ENCODE data around the gene TP63. TPM values are rescaled to one million over a fixed set of nuclear protein-coding genes. Genes with fewer than 3 reads are reported as not detected.

Gene TP63
- total RNA-seq, 1 donor from 2014 or later: not detected

DNA sequence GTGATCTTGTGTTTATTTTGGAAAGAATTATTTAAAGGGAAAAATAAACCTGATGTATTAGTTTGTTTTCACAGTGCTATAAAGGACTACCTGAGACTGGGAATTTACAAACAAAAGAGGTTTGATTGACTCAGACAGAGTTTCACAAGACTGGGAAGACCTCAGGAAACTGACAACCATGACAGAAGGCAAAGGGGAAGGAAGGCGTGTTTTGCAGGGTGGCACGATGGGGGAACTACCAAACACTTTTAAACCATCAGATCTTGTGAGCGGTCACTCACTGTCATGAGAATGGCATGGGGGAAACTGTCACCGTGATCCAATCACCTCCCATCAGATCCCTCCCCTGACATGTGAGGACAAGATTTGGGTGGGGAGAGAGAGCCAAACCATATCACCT is 87.0 kb downstream of the TP63 start:
- no peak overlapping the region for H3K4me3 ChIP-seq
- no peak for DNase-seq (ENCODE audit: low spot score in 2 of 2)
- no peaks in the 10 kb centered on the region for H3K27me3 ChIP-seq
- H3K27ac ChIP-seq: no peak overlapping the region
- H3K9me3 ChIP-seq: no peaks in the 10 kb centered on the region
- no peaks in the 10 kb centered on the region for H3K36me3 ChIP-seq
- TF ChIP-seq, protein P1, sequence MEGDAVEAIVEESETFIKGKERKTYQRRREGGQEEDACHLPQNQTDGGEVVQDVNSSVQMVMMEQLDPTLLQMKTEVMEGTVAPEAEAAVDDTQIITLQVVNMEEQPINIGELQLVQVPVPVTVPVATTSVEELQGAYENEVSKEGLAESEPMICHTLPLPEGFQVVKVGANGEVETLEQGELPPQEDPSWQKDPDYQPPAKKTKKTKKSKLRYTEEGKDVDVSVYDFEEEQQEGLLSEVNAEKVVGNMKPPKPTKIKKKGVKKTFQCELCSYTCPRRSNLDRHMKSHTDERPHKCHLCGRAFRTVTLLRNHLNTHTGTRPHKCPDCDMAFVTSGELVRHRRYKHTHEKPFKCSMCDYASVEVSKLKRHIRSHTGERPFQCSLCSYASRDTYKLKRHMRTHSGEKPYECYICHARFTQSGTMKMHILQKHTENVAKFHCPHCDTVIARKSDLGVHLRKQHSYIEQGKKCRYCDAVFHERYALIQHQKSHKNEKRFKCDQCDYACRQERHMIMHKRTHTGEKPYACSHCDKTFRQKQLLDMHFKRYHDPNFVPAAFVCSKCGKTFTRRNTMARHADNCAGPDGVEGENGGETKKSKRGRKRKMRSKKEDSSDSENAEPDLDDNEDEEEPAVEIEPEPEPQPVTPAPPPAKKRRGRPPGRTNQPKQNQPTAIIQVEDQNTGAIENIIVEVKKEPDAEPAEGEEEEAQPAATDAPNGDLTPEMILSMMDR (IDR thresholded peaks at IDR 0.05): no peak
- intact Hi-C loops (cut with DNase I): no loop called here
- H3K4me1 ChIP-seq: no peaks in the 10 kb centered on the region

GRCh38 chr3:189720736-189721417 is 89.7 kb downstream of the TP63 start:
- Histone ChIP-seq H3K9me3 (no peaks in the 10 kb centered on the region), H3K4me1 (no peaks in the 10 kb centered on the region), H3K27me3 (no peaks in the 10 kb centered on the region), H3K36me3 (no peaks in the 10 kb centered on the region), H3K4me3 (no peak overlapping the region), H3K27ac (no peak overlapping the region)
- TF ChIP-seq, protein P1 (IDR thresholded peaks at IDR 0.05): no peak
- intact Hi-C loops (cut with DNase I): no loop called here
- DNase-seq (ENCODE audit: low spot score in 2 of 2): no peak

- Histone ChIP-seq H3K36me3 (no peaks in the 10 kb centered on the region), H3K27ac (no peak overlapping the region), H3K9me3 (no peaks in the 10 kb centered on the region), H3K4me3 (no peak overlapping the region), H3K4me1 (no peaks in the 10 kb centered on the region), H3K27me3 (no peaks in the 10 kb centered on the region)
- TF ChIP-seq, protein P1 (IDR thresholded peaks at IDR 0.05): no peak
- no peak for DNase-seq (ENCODE audit: low spot score in 2 of 2)
- intact Hi-C loops (cut with DNase I): no loop called here
These were observed 90.9 kb downstream of the TP63 start for GRCh38 chr3:189721873-189722665.

- H3K4me3 ChIP-seq: no peak overlapping the region
- TF ChIP-seq, protein P1 (IDR thresholded peaks at IDR 0.05): no peak
- no peaks in the 10 kb centered on the region for H3K36me3 ChIP-seq
- no peaks in the 10 kb centered on the region for H3K4me1 ChIP-seq
- DNase-seq (ENCODE audit: low spot score in 2 of 2): no peak
- intact Hi-C loops (cut with DNase I): no loop called here
- no peak overlapping the region for H3K27ac ChIP-seq
- H3K27me3 ChIP-seq: no peaks in the 10 kb centered on the region
- no peaks in the 10 kb centered on the region for H3K9me3 ChIP-seq
These were observed 93.2 kb downstream of the TP63 start for GRCh38 chr3:189724356-189724755.

DNA sequence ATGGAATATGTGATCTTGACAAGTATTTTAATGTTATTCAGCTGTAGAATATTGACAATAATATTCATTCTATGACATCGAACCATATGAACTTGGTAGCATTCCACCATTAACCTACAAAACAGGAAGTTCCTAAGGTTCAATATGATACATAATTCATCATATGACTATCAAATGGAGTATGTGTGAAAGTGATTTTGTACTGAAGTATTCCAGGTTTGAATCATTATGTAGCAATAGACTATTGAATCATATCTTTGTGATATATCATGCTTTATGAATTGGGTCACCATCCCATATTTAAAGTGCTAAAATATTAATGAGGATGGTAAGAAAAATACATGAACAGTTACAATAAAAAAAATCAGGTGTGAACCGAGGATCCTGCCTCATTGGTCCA is 95.1 kb downstream of the TP63 start:
- TF ChIP-seq, protein P1 (IDR thresholded peaks at IDR 0.05): no peak
- Histone ChIP-seq H3K9me3 (no peaks in the 10 kb centered on the region), H3K4me3 (no peak overlapping the region), H3K4me1 (no peaks in the 10 kb centered on the region), H3K27ac (no peak overlapping the region), H3K27me3 (no peaks in the 10 kb centered on the region), H3K36me3 (no peaks in the 10 kb centered on the region)
- DNase-seq (ENCODE audit: low spot score in 2 of 2): no peak
- intact Hi-C loops (cut with DNase I): no loop called here

All from ascending aorta (tissue), 2 donors.